T-helper 1 cell treated with Interleukin-12 subunit alpha and Interleukin-12 subunit beta and Interleukin-4 antibody, amounts not matched to agents 30 μg/mL and 1 μg/mL, for 36 hours (primary cell): ENCODE measurements around the gene MYL3.

Experiments used
- H3K27ac Mint-ChIP-seq: one replicate; pipeline ENCODE4 v1.8.0; 2021; ENCODE audit warnings: mild to moderate bottlenecking, mixed read lengths
- H3K27me3 Mint-ChIP-seq: one replicate; pipeline ENCODE4 v1.8.0; 2021; ENCODE audit warnings: low read depth, mixed read lengths
- H3K36me3 Mint-ChIP-seq: one replicate; pipeline ENCODE4 v1.8.0; 2021; ENCODE audit warnings: low read depth, mixed read lengths
- H3K4me1 Mint-ChIP-seq: one replicate; pipeline ENCODE4 v1.8.0; 2021; ENCODE audit warnings: low read depth, mixed read lengths
- H3K4me3 Mint-ChIP-seq: one replicate; pipeline ENCODE4 v1.8.0; 2021; ENCODE audit warnings: mild to moderate bottlenecking, moderate library complexity, mixed read lengths
- H3K9me3 Mint-ChIP-seq: one replicate; pipeline ENCODE4 v1.8.0; 2021; ENCODE audit warnings: mixed read lengths

MYL3 gene

GRCh38 chr3:46867550-46867898, 4.3 kb upstream of the MYL3 start:
- H3K27me3 Mint-ChIP-seq: peaks cover 8% of the 10 kb centered on the region
- H3K4me3 Mint-ChIP-seq: no peak overlapping the region
- no peak overlapping the region for H3K27ac Mint-ChIP-seq
- no peaks in the 10 kb centered on the region for H3K9me3 Mint-ChIP-seq
- no peaks in the 10 kb centered on the region for H3K36me3 Mint-ChIP-seq
- H3K4me1 Mint-ChIP-seq: no peaks in the 10 kb centered on the region

DNA sequence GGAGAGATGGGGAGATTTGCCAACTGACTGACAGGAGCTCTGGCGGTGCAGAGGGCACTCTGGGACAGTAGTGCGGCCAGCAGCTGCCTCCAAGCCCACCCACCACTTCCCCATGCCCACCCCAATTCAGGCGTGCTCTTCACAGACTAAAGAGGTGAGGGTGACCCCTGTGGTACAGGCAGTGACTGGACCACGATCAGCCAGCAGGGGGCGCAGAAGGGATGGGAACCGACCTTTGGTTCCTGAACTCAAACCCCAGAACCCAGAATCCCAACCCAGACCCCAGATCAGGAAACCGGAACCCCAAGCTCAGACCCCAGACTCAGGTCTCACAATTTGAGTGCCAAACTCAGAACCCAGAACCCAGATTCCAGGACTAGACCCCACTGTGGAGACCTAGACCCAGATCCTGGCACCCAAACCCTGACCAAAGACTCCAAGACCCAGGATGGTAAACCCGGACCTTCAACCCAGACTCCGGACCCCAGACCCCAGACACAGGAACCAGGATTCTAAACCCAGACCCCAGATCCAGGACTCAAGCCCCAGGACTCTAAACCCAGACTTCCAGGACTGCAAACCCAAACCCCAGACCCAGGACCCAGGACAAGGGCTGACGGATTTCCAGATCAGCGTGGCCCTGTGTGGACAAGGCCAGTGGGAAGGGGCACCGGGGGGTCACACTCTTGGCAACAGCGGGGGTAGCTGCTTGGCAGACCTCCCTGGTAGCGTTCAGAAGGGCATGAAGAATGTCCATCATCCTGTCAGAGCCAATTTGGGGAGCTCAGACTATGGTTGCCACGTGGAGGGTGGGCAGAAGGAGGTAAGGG, 3.7 kb upstream of the MYL3 start:
- no peak overlapping the region for H3K27ac Mint-ChIP-seq
- no peaks in the 10 kb centered on the region for H3K4me1 Mint-ChIP-seq
- H3K9me3 Mint-ChIP-seq: no peaks in the 10 kb centered on the region
- no peaks in the 10 kb centered on the region for H3K36me3 Mint-ChIP-seq
- peaks cover 8% of the 10 kb centered on the region for H3K27me3 Mint-ChIP-seq
- H3K4me3 Mint-ChIP-seq: no peak overlapping the region

DNA sequence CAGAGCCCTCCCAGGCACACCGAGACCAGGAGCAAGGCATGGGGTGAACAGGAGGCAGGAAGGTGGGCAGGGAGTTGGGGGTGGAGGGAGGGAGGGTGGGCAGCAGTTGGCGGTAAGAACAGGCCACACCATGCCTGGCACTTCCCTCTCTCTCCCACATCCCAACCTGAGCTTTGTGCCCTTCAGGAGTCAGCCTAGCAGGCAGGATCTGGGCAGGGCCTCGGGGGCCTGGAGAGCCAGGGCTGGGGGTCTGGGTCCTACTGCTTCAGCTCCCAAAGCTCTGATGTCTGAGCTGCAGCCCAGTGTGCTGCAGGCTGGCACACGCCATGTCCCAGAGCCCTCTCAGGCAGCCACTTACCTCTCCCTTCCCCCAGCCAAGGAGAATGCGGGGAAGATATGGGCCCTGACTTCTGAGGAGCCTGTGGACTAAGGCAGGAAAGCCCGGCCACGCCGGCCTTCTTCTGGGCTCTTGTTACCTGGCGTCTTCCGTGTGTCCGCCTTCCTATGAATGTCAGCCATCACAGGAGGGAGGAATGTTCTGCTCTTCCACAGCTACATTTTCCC, 2.9 kb upstream of the MYL3 start:
- Mint-ChIP-seq H3K36me3 (no peaks in the 10 kb centered on the region), H3K9me3 (no peaks in the 10 kb centered on the region), H3K4me1 (no peaks in the 10 kb centered on the region), H3K27ac (no peak overlapping the region), H3K4me3 (no peak overlapping the region), H3K27me3 (peaks cover 8% of the 10 kb centered on the region)

GRCh38 chr3:46865546-46865945, 2.3 kb upstream of the MYL3 start:
- no peaks in the 10 kb centered on the region for H3K36me3 Mint-ChIP-seq
- peaks cover 8% of the 10 kb centered on the region for H3K27me3 Mint-ChIP-seq
- H3K27ac Mint-ChIP-seq: no peak overlapping the region
- H3K4me1 Mint-ChIP-seq: no peaks in the 10 kb centered on the region
- no peak overlapping the region for H3K4me3 Mint-ChIP-seq
- no peaks in the 10 kb centered on the region for H3K9me3 Mint-ChIP-seq

DNA sequence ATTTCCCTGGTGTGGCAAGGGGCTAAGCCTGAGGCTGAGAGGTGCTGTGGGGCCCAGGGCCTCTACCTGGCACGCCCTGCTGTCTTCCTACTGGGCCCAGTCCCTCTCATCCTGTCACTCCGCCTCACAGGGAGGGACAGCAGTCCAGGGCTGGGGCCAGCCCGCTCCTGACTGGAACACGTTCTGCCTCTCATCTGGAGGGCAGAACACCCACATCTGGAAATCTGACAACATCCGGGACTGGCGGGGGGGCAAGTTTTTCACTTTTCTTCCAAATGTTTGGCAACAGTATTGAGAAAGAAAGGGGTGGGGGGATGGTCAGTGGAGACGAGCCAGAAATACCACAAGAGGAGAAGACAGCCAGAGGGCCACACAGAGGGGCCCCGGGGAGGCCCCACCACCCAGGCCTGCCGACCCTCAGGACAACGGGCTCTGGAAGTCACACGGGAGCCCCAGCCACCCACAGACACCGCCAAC, 1.8 kb upstream of the MYL3 start:
- H3K4me1 Mint-ChIP-seq: no peaks in the 10 kb centered on the region
- H3K27ac Mint-ChIP-seq: no peak overlapping the region
- peaks cover 8% of the 10 kb centered on the region for H3K27me3 Mint-ChIP-seq
- H3K4me3 Mint-ChIP-seq: no peak overlapping the region
- no peaks in the 10 kb centered on the region for H3K36me3 Mint-ChIP-seq
- H3K9me3 Mint-ChIP-seq: no peaks in the 10 kb centered on the region

DNA sequence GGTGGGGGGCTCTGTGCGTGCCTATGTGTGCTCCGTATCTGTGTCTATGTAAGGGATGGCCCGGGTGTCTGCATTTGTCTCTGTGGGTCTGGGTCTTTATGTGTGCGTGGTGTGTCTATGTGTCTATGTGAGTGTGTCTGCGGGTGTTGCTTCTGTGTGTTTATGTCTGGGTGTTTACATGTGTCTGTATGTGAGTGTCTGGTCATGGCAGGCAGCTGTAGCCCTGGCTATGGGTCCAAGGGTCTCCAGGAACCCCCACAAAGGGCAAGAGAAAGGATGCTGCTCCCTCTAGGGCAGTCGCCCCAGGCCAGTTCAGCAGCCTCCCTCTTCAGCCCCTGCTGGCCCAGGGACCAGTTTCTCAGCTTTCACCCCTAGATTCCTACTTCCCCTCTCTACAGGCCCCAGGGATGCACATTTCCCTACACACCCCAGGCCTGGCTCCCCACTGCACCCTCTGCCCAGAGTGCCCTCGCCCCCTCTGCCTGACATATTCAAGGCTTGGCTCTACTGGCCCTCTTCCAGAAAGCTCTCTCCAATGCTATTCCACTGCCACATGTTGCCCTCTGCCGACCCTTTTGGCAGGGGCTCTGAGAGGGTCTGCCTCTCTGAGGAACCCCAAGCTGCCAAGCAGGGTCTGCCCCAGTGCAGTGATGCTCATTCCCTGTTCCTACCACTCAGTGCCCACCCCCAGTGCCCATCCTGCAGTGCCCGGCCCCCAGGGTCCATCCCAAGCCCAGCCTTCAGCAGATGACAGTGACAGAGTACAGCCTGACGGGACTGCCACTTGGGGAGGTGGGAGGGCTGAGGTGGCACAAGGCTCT, 1.0 kb upstream of the MYL3 start:
- Mint-ChIP-seq H3K27ac (no peak overlapping the region), H3K4me3 (no peak overlapping the region), H3K27me3 (peaks cover 2% of the 10 kb centered on the region), H3K4me1 (no peaks in the 10 kb centered on the region), H3K9me3 (no peaks in the 10 kb centered on the region), H3K36me3 (no peaks in the 10 kb centered on the region)

GRCh38 chr3:46862369-46863025, 747 bp downstream of the MYL3 start:
- H3K4me1 Mint-ChIP-seq: no peaks in the 10 kb centered on the region
- H3K36me3 Mint-ChIP-seq: no peaks in the 10 kb centered on the region
- H3K4me3 Mint-ChIP-seq: no peak overlapping the region
- H3K27ac Mint-ChIP-seq: no peak overlapping the region
- H3K27me3 Mint-ChIP-seq: no peaks in the 10 kb centered on the region
- no peaks in the 10 kb centered on the region for H3K9me3 Mint-ChIP-seq

- H3K27me3 Mint-ChIP-seq: no peaks in the 10 kb centered on the region
- no peak overlapping the region for H3K27ac Mint-ChIP-seq
Observed at GRCh38 chr3:46861605-46862368, 1.5 kb downstream of the MYL3 start.

GRCh38 chr3:46860810-46861604, 2.2 kb downstream of the MYL3 start:
- Mint-ChIP-seq H3K9me3 (no peaks in the 10 kb centered on the region), H3K4me3 (no peak overlapping the region), H3K27me3 (no peaks in the 10 kb centered on the region), H3K27ac (no peak overlapping the region), H3K36me3 (no peaks in the 10 kb centered on the region), H3K4me1 (no peaks in the 10 kb centered on the region)

More at GRCh38 chr3:46861605-46862368, 1.5 kb downstream of the MYL3 start:
- H3K4me3 Mint-ChIP-seq: no peak overlapping the region
- H3K4me1 Mint-ChIP-seq: no peaks in the 10 kb centered on the region
- no peaks in the 10 kb centered on the region for H3K9me3 Mint-ChIP-seq
- H3K36me3 Mint-ChIP-seq: no peaks in the 10 kb centered on the region

DNA sequence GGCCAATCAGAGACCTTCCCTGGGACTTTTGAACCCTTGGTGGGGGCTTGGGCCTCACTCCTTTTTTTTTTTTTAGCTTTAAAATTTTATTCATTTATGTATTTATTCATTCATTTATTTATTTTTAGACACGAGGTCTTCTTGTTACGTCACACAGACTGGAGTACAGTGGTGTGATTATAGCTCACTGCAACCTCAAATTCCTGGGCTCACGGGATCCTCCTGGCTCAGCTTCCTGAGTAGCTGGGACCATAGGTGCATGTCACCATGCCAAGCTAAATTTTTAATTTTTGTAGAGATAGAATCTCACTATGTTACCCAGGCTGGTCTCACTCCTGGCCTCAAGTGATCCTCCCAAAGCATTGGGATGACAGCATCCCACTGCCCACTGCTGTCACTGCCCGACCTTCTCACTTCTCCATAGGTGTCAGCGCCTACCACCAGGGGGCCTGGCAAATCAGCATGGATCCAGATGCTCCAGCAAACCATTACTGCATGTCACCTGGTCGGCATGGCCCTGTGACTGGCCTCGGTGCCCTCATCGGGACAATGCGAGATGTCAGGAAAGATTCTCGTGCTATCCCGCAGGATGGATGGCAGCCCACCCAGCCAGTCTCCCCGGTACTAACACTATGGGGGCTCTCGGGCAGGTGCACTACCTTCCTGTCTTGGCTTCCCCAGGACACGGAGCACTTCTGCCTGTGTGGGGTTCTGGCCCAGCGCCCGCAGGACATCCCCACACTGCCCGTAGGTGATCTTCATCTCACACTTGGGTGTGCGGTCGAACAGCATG, 3.0 kb downstream of the MYL3 start:
- no peak overlapping the region for H3K27ac Mint-ChIP-seq
- H3K36me3 Mint-ChIP-seq: no peaks in the 10 kb centered on the region
- H3K4me3 Mint-ChIP-seq: no peak overlapping the region
- no peaks in the 10 kb centered on the region for H3K4me1 Mint-ChIP-seq
- no peaks in the 10 kb centered on the region for H3K9me3 Mint-ChIP-seq
- no peaks in the 10 kb centered on the region for H3K27me3 Mint-ChIP-seq

DNA sequence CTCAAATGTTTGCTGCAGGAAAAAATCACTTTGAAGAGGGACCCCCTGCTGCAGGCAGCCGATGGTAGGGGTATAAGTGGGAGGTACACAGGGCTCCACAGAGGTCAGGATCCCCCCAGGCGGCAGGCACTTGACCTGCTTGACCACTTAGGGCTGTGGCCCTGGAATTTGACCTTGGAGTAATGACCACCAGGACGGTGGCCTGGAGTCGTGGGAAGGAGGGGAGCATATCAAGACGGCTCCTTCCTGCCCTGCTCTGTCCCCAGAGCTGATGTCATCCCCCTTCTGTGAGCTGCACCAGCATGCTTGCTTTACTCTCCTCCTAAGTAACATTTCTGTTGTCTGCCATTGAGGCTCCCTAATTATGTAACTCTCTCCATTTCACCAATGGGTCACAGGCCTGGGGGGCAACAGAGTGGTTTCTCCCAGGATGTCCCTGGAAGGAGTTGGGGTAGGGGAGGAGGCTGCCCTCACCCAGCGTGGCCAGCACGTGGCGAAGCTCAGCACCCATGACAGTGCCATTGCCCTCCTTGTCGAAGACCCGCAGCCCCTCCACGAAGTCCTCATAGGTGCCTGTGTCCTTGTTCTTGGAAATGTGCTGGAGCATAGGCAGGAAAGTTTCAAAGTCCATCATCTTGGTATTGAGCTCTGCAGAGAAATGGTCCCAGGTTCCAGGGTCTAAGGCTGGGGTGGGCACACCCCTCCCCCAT, 4.1 kb downstream of the MYL3 start:
- H3K27ac Mint-ChIP-seq: no peak overlapping the region
- H3K4me3 Mint-ChIP-seq: no peak overlapping the region
- H3K27me3 Mint-ChIP-seq: no peaks in the 10 kb centered on the region

GRCh38 chr3:46858456-46858855, 4.8 kb downstream of the MYL3 start:
- H3K9me3 Mint-ChIP-seq: no peaks in the 10 kb centered on the region
- H3K27ac Mint-ChIP-seq: no peak overlapping the region
- H3K27me3 Mint-ChIP-seq: no peaks in the 10 kb centered on the region
- no peaks in the 10 kb centered on the region for H3K36me3 Mint-ChIP-seq
- H3K4me1 Mint-ChIP-seq: no peaks in the 10 kb centered on the region
- H3K4me3 Mint-ChIP-seq: no peak overlapping the region

More for the DNA sequence above, 4.1 kb downstream of the MYL3 start:
- Mint-ChIP-seq H3K4me1 (no peaks in the 10 kb centered on the region), H3K9me3 (no peaks in the 10 kb centered on the region), H3K36me3 (no peaks in the 10 kb centered on the region)
